AG04449 (cell line): Measurements from ENCODE around the gene CATSPER4.

Experiments used
- CTCF ChIA-PET: fragments of 350-600 bp; formaldehyde crosslinking; extraction: SDS; loops from one replicate; lab custom pipeline; 2021; ENCODE audit warnings: antibody characterized with exemption; lab: Yijun Ruan, JAX
- POLR2A ChIA-PET: fragments of 400-600, 350-600 bp; formaldehyde crosslinking; extraction: SDS; loops from one replicate; lab custom pipeline; 2020; ENCODE audit warnings: antibody characterized with exemption, inconsistent platforms; lab: Yijun Ruan, JAX
- DNase-seq: peaks from one replicate; pipeline ENCODE4 v3.0.0-alpha.2; 2010; ENCODE audit warnings: low read depth, low spot score
- H3K4me3 ChIP-seq: 2 replicates; pipeline ENCODE4 v1.5.1; 2011; ENCODE audit warnings: low read depth, mild to moderate bottlenecking, control low read depth, low read length
- CTCF ChIP-seq: IDR thresholded peaks from one replicate; pipeline ENCODE4 v1.5.1; 2011; ENCODE audit warnings: mild to moderate bottlenecking, moderate library complexity, low read length, control low read depth, inconsistent platforms; ENCODE audit not compliant: insufficient read depth; ENCODE audit errors: missing control alignments

CATSPER4 gene

GRCh38 chr1:26212726-26213125 is 22.3 kb downstream of the CATSPER4 start:
- ChIA-PET CTCF (interaction anchor here (0.9 to 3.8 kb wide), 4 partner anchors 15 to 108 kb away, joined by 3 to 26 read pairs (median 3); partner anchors contain the start of genes CEP85 and ZNF593), POLR2A (no interaction called here)
- no peak overlapping the region for H3K4me3 ChIP-seq
- no peak for TF ChIP-seq CTCF
- no peak for DNase-seq

DNA sequence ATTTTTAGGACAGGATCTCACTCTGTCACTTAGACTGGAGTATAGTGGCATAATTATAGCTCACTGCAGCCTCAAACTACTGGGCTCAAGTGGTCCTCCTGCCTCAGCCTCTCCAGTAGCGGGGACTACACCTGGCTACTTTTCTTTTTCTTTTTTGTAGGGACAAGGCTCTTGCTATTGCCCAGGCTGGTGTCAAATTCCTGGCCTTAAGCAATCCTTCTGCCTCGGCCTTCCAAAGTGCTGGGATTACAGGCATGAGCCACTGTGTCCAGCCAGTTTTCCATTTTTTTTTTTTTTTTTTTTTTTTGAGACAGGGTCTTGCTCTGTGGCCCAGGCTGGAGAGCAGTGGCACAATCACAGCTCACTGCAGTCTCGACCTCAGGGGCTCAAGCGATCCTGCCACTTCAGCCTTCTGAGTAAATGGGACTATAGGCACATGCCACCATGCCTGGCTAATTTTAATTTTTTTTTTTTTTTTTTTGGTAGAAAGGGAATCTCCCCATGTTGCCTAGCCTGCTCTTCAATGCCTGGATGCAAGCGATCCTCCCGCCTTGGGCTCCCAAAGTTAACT is 23.0 kb downstream of the CATSPER4 start:
- ChIA-PET CTCF (interaction anchor here (1.2 to 3.8 kb wide), 3 partner anchors 13 to 44 kb away, joined by 3 to 26 read pairs (median 3); partner anchors contain the start of genes CEP85 and ZNF593), POLR2A (no interaction called here)
- TF ChIP-seq CTCF = no peak
- DNase-seq = no peak
- H3K4me3 ChIP-seq = no peak overlapping the region

GRCh38 chr1:26215246-26215645 is 24.8 kb downstream of the CATSPER4 start:
- H3K4me3 ChIP-seq = no peak overlapping the region
- DNase-seq = no peak
- TF ChIP-seq CTCF = no peak
- POLR2A ChIA-PET = no interaction called here
- CTCF ChIA-PET = interaction anchor here (1.1 kb wide), 1 partner anchor 200 kb away, joined by 3 read pairs; no protein-coding TSS in a partner anchor

DNA sequence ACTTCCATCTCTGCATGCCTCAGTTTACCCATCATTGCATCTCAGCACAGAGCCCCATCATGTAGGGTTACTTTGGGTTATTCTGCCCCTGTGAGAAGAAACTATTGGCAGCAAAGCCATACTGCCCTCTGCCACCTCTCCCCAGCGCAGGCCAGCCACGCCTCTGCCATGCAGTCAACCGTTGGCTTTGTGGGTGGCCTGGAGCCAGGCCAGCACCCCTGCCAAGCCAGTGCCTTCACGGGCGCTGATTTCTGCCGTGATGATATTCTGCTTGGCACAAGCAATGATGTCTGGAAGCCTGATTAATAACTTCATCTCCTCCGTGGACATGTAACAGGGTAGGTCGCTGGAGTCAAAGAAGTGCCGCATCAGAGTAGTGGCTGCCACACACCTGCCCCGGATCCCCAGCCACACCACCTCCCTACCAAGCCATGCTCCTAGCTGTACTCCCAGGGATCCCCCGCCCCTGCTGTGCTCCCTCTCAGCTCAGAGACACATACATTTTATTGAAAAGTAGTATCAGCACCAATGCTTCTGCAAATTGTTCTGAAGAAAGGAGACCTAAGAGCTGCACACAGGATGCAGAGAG is 28.6 kb downstream of the CATSPER4 start:
- ChIA-PET CTCF (no interaction called here), POLR2A (no interaction called here)
- DNase-seq = no peak
- no peak for TF ChIP-seq CTCF
- no peak overlapping the region for H3K4me3 ChIP-seq

GRCh38 chr1:26220199-26220912 is 30.0 kb downstream of the CATSPER4 start:
- ChIA-PET POLR2A (no interaction called here), CTCF (interaction anchor here (0.7 to 3.7 kb wide), 2 partner anchors 12 to 76 kb away, joined by 3 to 27 read pairs; partner anchors contain the start of gene CEP85)
- H3K4me3 ChIP-seq = no peak overlapping the region
- TF ChIP-seq CTCF = no peak
- no peak for DNase-seq

- no peak overlapping the region for H3K4me3 ChIP-seq
- CTCF ChIA-PET = interaction anchor here (3.7 kb wide), 1 partner anchor 11 kb away, joined by 27 read pairs; the partner anchor contains the start of gene CEP85
- TF ChIP-seq CTCF = no peak
- POLR2A ChIA-PET = no interaction called here
- DNase-seq = no peak
Measured at GRCh38 chr1:26221094-26221493, 30.7 kb downstream of the CATSPER4 start.
